ENCODE results near the gene ITFG2. TPM values are rescaled to one million over a fixed set of nuclear protein-coding genes. Genes with fewer than 3 reads are reported as not detected.

ITFG2 gene
- total RNA-seq, 1 donor from 2014 or later = 12.0 TPM

- Histone ChIP-seq H4K20me1 (ENCODE audit: low read depth) (peaks cover 29% of the 10 kb centered on the region), H3F3A (ENCODE audit: low read depth) (no peaks in the 10 kb centered on the region), H3K27ac (no peak overlapping the region), H3K9ac (no peak overlapping the region), H3K4me2 (no peak overlapping the region), H3K4me1 (peaks cover 5% of the 10 kb centered on the region), H3K27me3 (no peaks in the 10 kb centered on the region), H3K79me2 (ENCODE audit: low read depth) (peaks cover 20% of the 10 kb centered on the region), H3K9me3 (ENCODE audit: low read depth) (no peaks in the 10 kb centered on the region), H3K36me3 (no peaks in the 10 kb centered on the region), H2AFZ (replicated peaks) (no peak overlapping the region), H3K4me3 (no peak overlapping the region)
- H3K36me3 Mint-ChIP-seq = peaks cover 52% of the 10 kb centered on the region
- H3K9me3 Mint-ChIP-seq = no peaks in the 10 kb centered on the region
- H3K4me3 Mint-ChIP-seq = no peak overlapping the region
- DNase-seq (ENCODE audit: low spot score) = no peak
- peaks cover 12% of the 10 kb centered on the region for H3K4me1 Mint-ChIP-seq
- H3K27ac Mint-ChIP-seq = no peak overlapping the region
- TF ChIP-seq CTCF (IDR thresholded peaks at IDR 0.05) (no peak), EZH2phosphoT487 (IDR thresholded peaks at IDR 0.05) (no peak), EZH2 (IDR thresholded peaks at IDR 0.05) (no peak)
- no peaks in the 10 kb centered on the region for H3K27me3 Mint-ChIP-seq (ENCODE audit: insufficient read depth, low read depth)
These were observed 12.4 kb upstream of the ITFG2 start for GRCh38 chr12:2800046-2800570.

GRCh38 chr12:2801044-2801783, 11.3 kb upstream of the ITFG2 start:
- Histone ChIP-seq H2AFZ (replicated peaks) (no peak overlapping the region), H3K4me3 (no peak overlapping the region), H3K9ac (no peak overlapping the region), H4K20me1 (ENCODE audit: low read depth) (peaks cover 28% of the 10 kb centered on the region), H3K79me2 (ENCODE audit: low read depth) (peaks cover 13% of the 10 kb centered on the region), H3K27me3 (no peaks in the 10 kb centered on the region), H3K4me1 (peaks cover 5% of the 10 kb centered on the region), H3K27ac (no peak overlapping the region), H3K36me3 (no peaks in the 10 kb centered on the region), H3K9me3 (ENCODE audit: low read depth) (no peaks in the 10 kb centered on the region), H3K4me2 (no peak overlapping the region), H3F3A (ENCODE audit: low read depth) (no peaks in the 10 kb centered on the region)
- TF ChIP-seq EZH2phosphoT487 (IDR thresholded peaks at IDR 0.05) (no peak), EZH2 (IDR thresholded peaks at IDR 0.05) (no peak), CTCF (IDR thresholded peaks at IDR 0.05) (no peak)
- Mint-ChIP-seq H3K4me1 (peaks cover 9% of the 10 kb centered on the region), H3K27me3 (ENCODE audit: insufficient read depth, low read depth) (no peaks in the 10 kb centered on the region), H3K27ac (no peak overlapping the region), H3K36me3 (peaks cover 52% of the 10 kb centered on the region), H3K4me3 (no peak overlapping the region), H3K9me3 (no peaks in the 10 kb centered on the region)
- DNase-seq (ENCODE audit: low spot score) = no peak

- Histone ChIP-seq H3K9ac (no peak overlapping the region), H3K4me1 (no peaks in the 10 kb centered on the region), H3K36me3 (no peaks in the 10 kb centered on the region), H3K79me2 (ENCODE audit: low read depth) (no peaks in the 10 kb centered on the region), H3F3A (ENCODE audit: low read depth) (no peaks in the 10 kb centered on the region), H3K27ac (no peak overlapping the region), H3K4me3 (no peak overlapping the region), H3K9me3 (ENCODE audit: low read depth) (no peaks in the 10 kb centered on the region), H2AFZ (replicated peaks) (no peak overlapping the region), H3K27me3 (no peaks in the 10 kb centered on the region), H4K20me1 (ENCODE audit: low read depth) (peaks cover 3% of the 10 kb centered on the region), H3K4me2 (no peak overlapping the region)
- H3K4me3 Mint-ChIP-seq = no peak overlapping the region
- peaks cover 38% of the 10 kb centered on the region for H3K36me3 Mint-ChIP-seq
- no peaks in the 10 kb centered on the region for H3K9me3 Mint-ChIP-seq
- peaks cover 3% of the 10 kb centered on the region for H3K4me1 Mint-ChIP-seq
- no peak for DNase-seq (ENCODE audit: low spot score)
- TF ChIP-seq EZH2phosphoT487 (IDR thresholded peaks at IDR 0.05) (no peak), CTCF (IDR thresholded peaks at IDR 0.05) (no peak), EZH2 (IDR thresholded peaks at IDR 0.05) (no peak)
- H3K27ac Mint-ChIP-seq = no peak overlapping the region
- no peaks in the 10 kb centered on the region for H3K27me3 Mint-ChIP-seq (ENCODE audit: insufficient read depth, low read depth)
These were observed 8.7 kb upstream of the ITFG2 start for GRCh38 chr12:2803635-2804392.
